Esophagus muscularis mucosa (tissue), 4 donors: ENCODE measurements around the gene SEMA6A. TPM values are rescaled to one million over a fixed set of nuclear protein-coding genes. Genes with fewer than 3 reads are reported as not detected.

ENCODE experiments used
- DNase-seq: peaks from one replicate; pipeline ENCODE4 v3.0.0-alpha.2; 2017; ENCODE audit errors: extremely low spot score
- H3K27ac ChIP-seq, 4 donors: fragments of 200-600 bp; sonication (generic); replicated peaks in 1 of 4; 1 replicate in 3 of 4; 2 replicates in 1 of 4; pipeline ENCODE4 v1.5.1; 2016 to 2019; ENCODE audit warnings: mild to moderate bottlenecking in 1 of 4
- H3K27me3 ChIP-seq, 4 donors: fragments of 200-600 bp; sonication (generic); one replicate each; pipeline versions ENCODE4 v1.5.1 to v1.6.0; 2016 to 2019
- H3K36me3 ChIP-seq, 4 donors: fragments of 200-600 bp; sonication (generic); one replicate each; pipeline ENCODE4 v1.5.1; 2016 to 2019
- H3K4me1 ChIP-seq, 4 donors: fragments of 200-600 bp; sonication (generic); one replicate each; pipeline ENCODE4 v1.5.1; 2016 to 2019
- H3K4me3 ChIP-seq, 4 donors: fragments of 200-600 bp; sonication (generic); 1 replicate in 2 of 4; 2 replicates in 2 of 4; pipeline ENCODE4 v1.5.1; 2016 to 2019; ENCODE audit warnings: mild to moderate bottlenecking in 4 of 4, moderate library complexity in 1 of 4
- H3K9me3 ChIP-seq, 4 donors: fragments of 200-600 bp; sonication (generic); 1 replicate in 3 of 4; 2 replicates in 1 of 4; pipeline ENCODE4 v1.5.1; 2016 to 2019
- EP300 ChIP-seq: sonication (generic); formaldehyde crosslinking; IDR thresholded peaks from one replicate; pipeline ENCODE4 v1.6.1; 2017; ENCODE audit warnings: antibody characterized with exemption
- POLR2A ChIP-seq: fragments of 450-650 bp; IDR thresholded peaks from one replicate; pipeline ENCODE4 v1.6.1; 2017; ENCODE audit warnings: antibody characterized with exemption, moderate library complexity, mild to moderate bottlenecking, low read depth
- POLR2AphosphoS5 ChIP-seq, 2 donors: sonication (generic); formaldehyde crosslinking; IDR thresholded peaks; one replicate each; pipeline ENCODE4 v1.6.1; 2017; ENCODE audit warnings: antibody characterized with exemption in 2 of 2
- WGBS: methylation state at CpG from one replicate; pipeline ENCODE4 v1.1.5; 2018; 5-methylcytosine and 5-hydroxymethylcytosine counted together
- intact Hi-C: fragments of 100-400 bp; cut with DNase I; formaldehyde crosslinking; loops from one replicate; pipeline ENCODE4 v1.15.1; 2023
- total RNA-seq, 4 donors: library from RNA; depleted of rRNA; stranded (reverse); fragments of >200 nt; gene quantifications; one replicate each; pipeline versions ENCODE4 v1.1.0 to v1.2.1, GENCODE V29; 2016
- TF ChIP-seq, protein P1 (sequence below), 3 experiments: fragments of 200-600 bp in 2 of 3; fragments of 450-650 bp in 1 of 3; sonication (generic) in 2 of 3; IDR thresholded peaks; one replicate each; pipeline ENCODE4 v1.5.1; 2017 to 2019; ENCODE audit warnings: antibody characterized with exemption in 3 of 3, mild to moderate bottlenecking in 2 of 3, moderate library complexity in 1 of 3

SEMA6A gene
- total RNA-seq, 4 donors from 2014 or later = 10.9 to 20.9 (median 14.3) TPM

DNA sequence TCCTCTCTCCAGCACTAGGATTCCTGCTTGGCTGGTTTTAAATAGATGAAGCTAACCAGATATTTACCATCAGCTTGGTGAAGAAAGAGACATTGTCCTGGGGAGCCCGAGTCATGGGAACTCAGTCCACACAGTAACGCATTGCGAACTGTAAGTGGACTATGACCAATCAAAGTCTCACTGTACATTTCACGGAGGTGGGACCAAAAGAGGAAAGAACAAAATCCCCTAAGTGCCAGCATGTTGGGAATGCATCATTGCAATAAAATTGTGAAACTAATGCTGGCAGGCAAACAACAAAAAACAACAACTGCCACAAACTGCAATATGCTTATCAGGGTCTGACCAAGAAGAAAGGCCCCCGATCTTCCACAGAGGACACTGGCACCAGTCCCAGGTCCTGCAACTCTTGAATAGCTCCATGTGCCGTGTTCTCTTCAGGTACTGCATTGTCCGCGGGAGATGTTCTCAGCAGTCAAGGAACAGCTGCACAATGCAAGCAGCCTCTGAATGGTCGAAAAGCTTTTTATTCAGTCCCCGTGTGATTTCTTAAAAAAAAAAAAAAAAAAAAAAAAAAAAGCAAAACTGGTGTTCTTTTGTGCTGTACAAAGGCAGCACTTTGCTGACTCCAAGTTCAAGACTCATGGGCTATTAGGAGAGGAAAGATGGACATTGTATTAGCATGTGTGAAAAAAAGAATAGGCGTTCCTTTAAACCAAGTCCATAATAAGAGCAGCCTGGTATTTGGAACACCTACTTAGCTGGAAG is 38.1 kb downstream of the SEMA6A start:
- Histone ChIP-seq H3K27me3 (no peaks in the 10 kb centered on the region), H3K4me3 (no peak overlapping the region), H3K4me1 (peaks cover 0 to 30% (median 23%) of the 10 kb centered on the region in 4 donors), H3K36me3 (no peaks in the 10 kb centered on the region), H3K27ac (no peak overlapping the region), H3K9me3 (no peaks in the 10 kb centered on the region)
- intact Hi-C loops = no loop called here
- whole genome bisulfite sequencing = 89% methylated on average over 11 of the region's 11 CpGs
- DNase-seq = no peak
- TF ChIP-seq, protein P1, sequence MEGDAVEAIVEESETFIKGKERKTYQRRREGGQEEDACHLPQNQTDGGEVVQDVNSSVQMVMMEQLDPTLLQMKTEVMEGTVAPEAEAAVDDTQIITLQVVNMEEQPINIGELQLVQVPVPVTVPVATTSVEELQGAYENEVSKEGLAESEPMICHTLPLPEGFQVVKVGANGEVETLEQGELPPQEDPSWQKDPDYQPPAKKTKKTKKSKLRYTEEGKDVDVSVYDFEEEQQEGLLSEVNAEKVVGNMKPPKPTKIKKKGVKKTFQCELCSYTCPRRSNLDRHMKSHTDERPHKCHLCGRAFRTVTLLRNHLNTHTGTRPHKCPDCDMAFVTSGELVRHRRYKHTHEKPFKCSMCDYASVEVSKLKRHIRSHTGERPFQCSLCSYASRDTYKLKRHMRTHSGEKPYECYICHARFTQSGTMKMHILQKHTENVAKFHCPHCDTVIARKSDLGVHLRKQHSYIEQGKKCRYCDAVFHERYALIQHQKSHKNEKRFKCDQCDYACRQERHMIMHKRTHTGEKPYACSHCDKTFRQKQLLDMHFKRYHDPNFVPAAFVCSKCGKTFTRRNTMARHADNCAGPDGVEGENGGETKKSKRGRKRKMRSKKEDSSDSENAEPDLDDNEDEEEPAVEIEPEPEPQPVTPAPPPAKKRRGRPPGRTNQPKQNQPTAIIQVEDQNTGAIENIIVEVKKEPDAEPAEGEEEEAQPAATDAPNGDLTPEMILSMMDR (IDR thresholded peaks at IDR 0.05) = no peak
- TF ChIP-seq POLR2A (no peak), EP300 (no peak), POLR2AphosphoS5 (IDR thresholded peaks at IDR 0.05) (no peak)

DNA sequence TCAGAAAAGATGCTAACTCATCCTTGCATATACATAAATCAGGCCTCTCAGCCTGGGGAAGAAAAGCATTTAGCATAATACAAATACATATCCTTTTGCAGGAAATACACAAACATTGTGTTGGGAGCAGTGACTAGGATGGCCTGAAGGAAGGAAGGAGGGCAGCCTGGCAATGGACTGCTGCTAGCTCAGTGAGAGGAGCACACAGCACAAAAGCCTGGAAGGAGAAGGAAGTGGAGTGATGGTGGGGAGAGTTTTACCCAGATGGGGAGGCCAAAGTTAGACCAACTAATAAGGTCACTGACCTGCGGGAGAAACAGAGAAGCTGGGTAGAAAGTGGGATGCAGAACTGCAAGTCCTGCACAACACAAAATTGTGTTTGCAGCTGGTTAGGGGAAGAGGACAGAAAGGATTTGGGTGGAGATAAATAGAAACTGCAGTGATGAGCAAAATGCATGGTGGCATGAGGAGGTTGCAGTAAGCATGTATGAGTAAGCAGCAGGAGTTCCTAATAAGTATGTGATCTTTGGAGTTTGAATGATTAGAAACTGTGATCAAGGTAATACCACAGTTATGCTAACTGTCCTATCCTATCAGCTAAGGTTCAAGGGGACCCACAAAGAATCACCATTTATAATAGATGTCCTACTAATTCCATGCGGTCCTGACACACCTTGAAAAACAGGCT is 39.5 kb downstream of the SEMA6A start:
- Histone ChIP-seq H3K4me1 (peaks cover 0 to 33% (median 23%) of the 10 kb centered on the region in 4 donors), H3K27ac (no peak overlapping the region), H3K36me3 (no peaks in the 10 kb centered on the region), H3K27me3 (no peaks in the 10 kb centered on the region), H3K4me3 (no peak overlapping the region), H3K9me3 (no peaks in the 10 kb centered on the region)
- DNase-seq = no peak
- intact Hi-C loops = no loop called here
- no peak for TF ChIP-seq POLR2A
- no peak for TF ChIP-seq EP300
- TF ChIP-seq, protein P1 (IDR thresholded peaks at IDR 0.05) = no peak
- no peak for TF ChIP-seq POLR2AphosphoS5 (IDR thresholded peaks at IDR 0.05)
- WGBS = 98% methylated on average over 2 of the region's 2 CpGs

DNA sequence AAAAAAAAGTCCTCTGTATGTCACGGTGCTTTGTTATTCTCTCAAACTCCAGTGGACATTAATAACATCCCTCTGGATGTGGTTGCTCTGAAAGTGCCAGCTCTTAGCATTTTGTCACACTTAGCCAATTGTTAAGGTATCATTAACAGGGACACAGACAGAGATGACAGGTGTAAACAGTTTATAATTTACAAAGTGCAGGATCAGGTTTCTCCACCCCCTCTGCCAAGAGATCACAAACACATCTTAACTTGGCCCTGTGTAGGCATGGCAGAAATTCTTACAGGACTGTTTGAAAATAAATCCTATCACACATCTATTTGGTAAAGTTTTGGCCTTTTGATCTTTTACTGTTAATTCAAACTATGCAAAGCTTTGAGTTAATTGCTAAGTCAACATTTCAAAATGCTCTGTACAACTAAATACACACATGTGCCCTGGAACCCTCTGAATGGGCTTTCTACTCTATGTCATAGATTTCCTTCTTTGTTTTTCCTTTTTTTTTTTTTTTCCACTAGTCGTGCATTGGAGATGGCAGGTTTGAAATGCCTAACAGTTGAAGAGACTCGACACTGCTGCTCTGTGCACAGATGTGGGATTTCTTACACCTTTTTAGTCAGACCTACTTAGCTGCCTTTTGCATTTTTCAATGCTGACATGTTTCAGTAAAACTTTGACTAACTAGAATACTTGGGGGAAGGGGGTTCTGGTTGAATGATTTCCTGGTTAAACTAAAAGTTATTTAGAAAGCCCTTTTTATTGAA is 41.7 kb downstream of the SEMA6A start:
- no peaks in the 10 kb centered on the region for H3K27me3 ChIP-seq
- H3K4me3 ChIP-seq = no peak overlapping the region
- intact Hi-C loops = no loop called here
- TF ChIP-seq POLR2A (no peak), EP300 (no peak), POLR2AphosphoS5 (IDR thresholded peaks at IDR 0.05) (no peak)
- TF ChIP-seq, protein P1 (IDR thresholded peaks at IDR 0.05) = no peak
- 34% methylated on average over 3 of the region's 3 CpGs for WGBS
- H3K27ac ChIP-seq = no peak overlapping the region
- H3K9me3 ChIP-seq = no peaks in the 10 kb centered on the region
- H3K36me3 ChIP-seq = no peaks in the 10 kb centered on the region
- H3K4me1 ChIP-seq = peaks cover 0 to 50% (median 34%) of the 10 kb centered on the region in 4 donors
- no peak for DNase-seq

DNA sequence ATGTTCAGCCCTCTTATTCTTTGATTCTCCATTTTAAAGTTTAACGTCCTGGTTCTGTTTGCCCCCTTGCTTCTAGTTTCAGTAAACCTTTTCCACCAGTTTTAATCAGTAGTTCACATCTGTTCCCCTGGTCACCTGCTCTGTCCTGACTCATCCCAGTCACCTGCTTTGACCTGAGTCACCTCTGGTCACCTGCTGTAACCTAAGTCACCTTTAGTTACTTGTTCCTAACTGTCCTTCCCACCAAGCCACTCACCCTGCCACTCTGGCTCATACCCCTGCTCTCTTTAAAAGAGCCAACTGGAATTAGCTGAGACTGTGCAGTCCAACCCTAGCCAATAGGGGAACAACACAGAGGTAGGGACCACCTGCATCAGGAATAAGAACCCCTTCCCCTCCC is 43.0 kb downstream of the SEMA6A start:
- TF ChIP-seq EP300 (no peak), POLR2A (no peak), POLR2AphosphoS5 (IDR thresholded peaks at IDR 0.05) (no peak)
- TF ChIP-seq, protein P1 (IDR thresholded peaks at IDR 0.05) = no peak
- no peak overlapping the region for H3K27ac ChIP-seq
- intact Hi-C loops = no loop called here
- no peaks in the 10 kb centered on the region for H3K27me3 ChIP-seq
- no peak overlapping the region for H3K4me3 ChIP-seq
- no peak for DNase-seq
- H3K9me3 ChIP-seq = no peaks in the 10 kb centered on the region
- H3K36me3 ChIP-seq = no peaks in the 10 kb centered on the region
- WGBS = 87% methylated on average over 1 of the region's 1 CpG
- peaks cover 0 to 50% (median 32%) of the 10 kb centered on the region in 4 donors for H3K4me1 ChIP-seq
